GM15510 (cell line): ENCODE data around the gene KRT32.

Experiments
- POLR2A ChIP-seq: IDR thresholded peaks from 3 replicates; pipeline ENCODE4 v1.6.1; 2011; ENCODE audit warnings: borderline replicate concordance; ENCODE audit not compliant: insufficient read length; ENCODE audit errors: extremely low read depth

Gene KRT32

GRCh38 chr17:41457676-41458075, 9.5 kb downstream of the KRT32 start:
- no peak for TF ChIP-seq POLR2A

- TF ChIP-seq POLR2A: no peak
Measured at GRCh38 chr17:41456204-41456603, 11.0 kb downstream of the KRT32 start.

- TF ChIP-seq POLR2A: no peak
Measured at GRCh38 chr17:41455236-41455635, 11.9 kb downstream of the KRT32 start.

GRCh38 chr17:41453066-41453465, 14.1 kb downstream of the KRT32 start:
- TF ChIP-seq POLR2A: no peak

- TF ChIP-seq POLR2A: no peak
Measured at GRCh38 chr17:41452281-41452680, 14.9 kb downstream of the KRT32 start.

- TF ChIP-seq POLR2A: no peak
Measured at GRCh38 chr17:41451154-41451728, 15.9 kb downstream of the KRT32 start.

GRCh38 chr17:41449008-41449407, 18.2 kb downstream of the KRT32 start:
- TF ChIP-seq POLR2A: no peak

- no peak for TF ChIP-seq POLR2A
Measured at GRCh38 chr17:41448506-41448905, 18.7 kb downstream of the KRT32 start.

GRCh38 chr17:41446806-41447205, 20.4 kb downstream of the KRT32 start:
- no peak for TF ChIP-seq POLR2A

- TF ChIP-seq POLR2A: no peak
Measured at GRCh38 chr17:41444640-41445039, 22.5 kb downstream of the KRT32 start.

- TF ChIP-seq POLR2A: no peak
Measured at GRCh38 chr17:41444186-41444585, 23.0 kb downstream of the KRT32 start.

- TF ChIP-seq POLR2A: no peak
Measured at GRCh38 chr17:41442739-41443138, 24.4 kb downstream of the KRT32 start.

- TF ChIP-seq POLR2A: no peak
Measured at GRCh38 chr17:41440531-41441033, 26.6 kb downstream of the KRT32 start, which contains the start of gene KRT38. Gene KRT38, minus strand, starts transcription at chr17:41440983. Its CDS starts 62 bp downstream, at chr17:41440921.

- TF ChIP-seq POLR2A: no peak
Measured at GRCh38 chr17:41439375-41439774, 27.8 kb downstream of the KRT32 start.

- no peak for TF ChIP-seq POLR2A
Measured at GRCh38 chr17:41437769-41438168, 29.4 kb downstream of the KRT32 start.

- no peak for TF ChIP-seq POLR2A
Measured at GRCh38 chr17:41437254-41437653, 29.9 kb downstream of the KRT32 start.

GRCh38 chr17:41434415-41434814, 32.8 kb downstream of the KRT32 start:
- no peak for TF ChIP-seq POLR2A
